ENCODE measurements around the gene CNPY1. TPM values are rescaled to one million over a fixed set of nuclear protein-coding genes. Genes with fewer than 3 reads are reported as not detected.

CNPY1 gene
- total RNA-seq, 1 donor from 2014 or later: not detected

DNA sequence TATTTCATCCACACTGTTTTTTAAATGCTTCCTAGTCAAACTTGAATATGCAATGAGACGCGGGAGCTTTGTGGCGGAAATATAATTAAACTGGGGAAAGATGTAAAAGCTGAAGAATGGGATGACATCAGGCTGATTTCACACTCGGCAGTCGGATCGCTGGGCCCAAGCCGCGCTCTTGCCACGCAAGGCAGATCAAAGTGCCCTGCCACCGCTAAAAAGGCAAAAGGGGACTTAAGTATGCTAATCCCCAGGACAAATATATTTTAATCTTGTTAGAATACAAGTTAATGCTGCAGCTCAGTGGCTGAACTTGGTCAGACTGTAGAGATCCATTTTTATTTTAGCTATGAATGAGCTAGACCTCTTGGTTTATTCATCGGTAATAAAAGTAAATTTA lies 74.6 kb downstream of the CNPY1 start:
- H3K27me3 ChIP-seq (ENCODE audit: low read depth): peaks cover 100% of the 10 kb centered on the region
- intact Hi-C loops (cut with micrococcal nuclease): no loop called here
- H3K36me3 ChIP-seq: no peaks in the 10 kb centered on the region

DNA sequence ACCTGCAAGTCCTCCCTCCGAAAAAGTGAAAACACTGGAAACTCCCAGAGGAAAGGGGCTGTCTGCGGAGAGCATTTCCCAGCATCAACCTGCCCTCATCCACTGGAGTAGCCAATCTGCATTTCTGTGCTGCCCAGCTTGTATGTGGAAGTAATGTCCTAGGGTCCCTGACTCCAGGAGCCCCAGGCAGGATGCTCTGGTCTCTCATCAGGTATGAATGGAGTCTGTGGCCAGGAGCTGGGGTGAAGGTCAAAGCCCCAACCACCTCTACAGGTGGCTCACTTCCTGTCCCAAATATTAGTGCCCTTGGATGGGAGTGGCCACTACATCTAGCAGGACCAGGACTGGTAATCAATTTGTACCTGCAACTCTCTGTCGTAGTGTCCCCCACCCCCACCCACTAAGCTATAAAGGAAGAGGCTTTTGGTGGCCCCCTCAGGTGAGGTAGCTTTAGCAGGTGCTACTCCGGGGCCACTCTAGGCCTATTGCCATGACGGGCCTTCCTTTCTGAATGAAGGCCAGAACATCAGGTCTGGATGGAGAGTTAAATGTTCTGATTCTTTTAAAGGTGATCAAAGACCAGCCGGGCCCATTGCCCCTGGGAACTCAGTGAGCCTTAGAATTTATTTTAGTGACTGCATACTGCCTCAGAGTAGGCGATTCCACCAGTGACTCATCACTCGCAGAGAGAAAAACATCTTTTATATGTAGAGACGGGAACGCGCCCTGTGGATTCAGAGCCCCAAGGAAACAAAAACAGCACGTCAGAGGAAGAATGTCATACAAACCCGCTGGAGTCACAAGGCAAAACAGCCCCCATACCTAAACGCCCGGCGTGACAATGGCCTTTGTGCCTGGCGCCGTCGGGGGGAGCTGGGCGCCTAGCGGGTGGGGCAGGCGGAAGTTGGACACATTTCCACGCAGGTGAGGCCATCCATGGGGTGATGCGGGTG lies 75.4 kb downstream of the CNPY1 start:
- H3K9me3 ChIP-seq (replicated peaks): peaks cover 4% of the 10 kb centered on the region
- TF ChIP-seq, protein P1, sequence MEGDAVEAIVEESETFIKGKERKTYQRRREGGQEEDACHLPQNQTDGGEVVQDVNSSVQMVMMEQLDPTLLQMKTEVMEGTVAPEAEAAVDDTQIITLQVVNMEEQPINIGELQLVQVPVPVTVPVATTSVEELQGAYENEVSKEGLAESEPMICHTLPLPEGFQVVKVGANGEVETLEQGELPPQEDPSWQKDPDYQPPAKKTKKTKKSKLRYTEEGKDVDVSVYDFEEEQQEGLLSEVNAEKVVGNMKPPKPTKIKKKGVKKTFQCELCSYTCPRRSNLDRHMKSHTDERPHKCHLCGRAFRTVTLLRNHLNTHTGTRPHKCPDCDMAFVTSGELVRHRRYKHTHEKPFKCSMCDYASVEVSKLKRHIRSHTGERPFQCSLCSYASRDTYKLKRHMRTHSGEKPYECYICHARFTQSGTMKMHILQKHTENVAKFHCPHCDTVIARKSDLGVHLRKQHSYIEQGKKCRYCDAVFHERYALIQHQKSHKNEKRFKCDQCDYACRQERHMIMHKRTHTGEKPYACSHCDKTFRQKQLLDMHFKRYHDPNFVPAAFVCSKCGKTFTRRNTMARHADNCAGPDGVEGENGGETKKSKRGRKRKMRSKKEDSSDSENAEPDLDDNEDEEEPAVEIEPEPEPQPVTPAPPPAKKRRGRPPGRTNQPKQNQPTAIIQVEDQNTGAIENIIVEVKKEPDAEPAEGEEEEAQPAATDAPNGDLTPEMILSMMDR (IDR thresholded peaks at IDR 0.05; ENCODE audit: borderline replicate concordance): no peak
- no peak overlapping the region for H3K27ac ChIP-seq (replicated peaks)
- intact Hi-C loops (cut with micrococcal nuclease): no loop called here
- H3K4me1 ChIP-seq: peaks cover 39% of the 10 kb centered on the region
- no peak overlapping the region for H3K4me3 ChIP-seq
- peaks cover 100% of the 10 kb centered on the region for H3K27me3 ChIP-seq (ENCODE audit: low read depth)
- DNase-seq: no peak
- H3K36me3 ChIP-seq: no peaks in the 10 kb centered on the region

More for the DNA sequence above, 74.6 kb downstream of the CNPY1 start:
- Histone ChIP-seq H3K4me1 (peaks cover 32% of the 10 kb centered on the region), H3K27ac (replicated peaks) (no peak overlapping the region), H3K4me3 (no peak overlapping the region), H3K9me3 (replicated peaks) (peaks cover 4% of the 10 kb centered on the region)
- DNase-seq: no peak
- TF ChIP-seq, protein P1 (IDR thresholded peaks at IDR 0.05; ENCODE audit: borderline replicate concordance): no peak

DNA sequence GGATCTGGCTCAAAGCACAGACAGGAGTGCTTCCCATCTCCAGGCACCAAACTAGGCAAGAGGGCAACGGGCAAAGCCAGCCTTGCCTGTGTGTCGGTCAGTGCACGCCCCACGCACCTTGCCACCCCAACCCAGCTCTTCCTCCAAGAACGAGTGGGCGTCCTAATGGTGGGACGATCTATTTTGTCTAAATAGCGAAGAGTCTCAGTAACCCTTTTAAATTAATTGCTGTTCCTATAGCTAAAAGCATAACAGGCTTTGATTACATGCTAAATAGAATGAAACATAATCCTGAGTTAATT lies 76.2 kb downstream of the CNPY1 start:
- H3K4me1 ChIP-seq: peaks cover 39% of the 10 kb centered on the region
- no peaks in the 10 kb centered on the region for H3K9me3 ChIP-seq (replicated peaks)
- intact Hi-C loops (cut with micrococcal nuclease): no loop called here
- no peak overlapping the region for H3K27ac ChIP-seq (replicated peaks)
- TF ChIP-seq, protein P1 (IDR thresholded peaks at IDR 0.05; ENCODE audit: borderline replicate concordance): no peak
- peaks cover 100% of the 10 kb centered on the region for H3K27me3 ChIP-seq (ENCODE audit: low read depth)
- DNase-seq: no peak
- no peaks in the 10 kb centered on the region for H3K36me3 ChIP-seq
- H3K4me3 ChIP-seq: no peak overlapping the region

DNA sequence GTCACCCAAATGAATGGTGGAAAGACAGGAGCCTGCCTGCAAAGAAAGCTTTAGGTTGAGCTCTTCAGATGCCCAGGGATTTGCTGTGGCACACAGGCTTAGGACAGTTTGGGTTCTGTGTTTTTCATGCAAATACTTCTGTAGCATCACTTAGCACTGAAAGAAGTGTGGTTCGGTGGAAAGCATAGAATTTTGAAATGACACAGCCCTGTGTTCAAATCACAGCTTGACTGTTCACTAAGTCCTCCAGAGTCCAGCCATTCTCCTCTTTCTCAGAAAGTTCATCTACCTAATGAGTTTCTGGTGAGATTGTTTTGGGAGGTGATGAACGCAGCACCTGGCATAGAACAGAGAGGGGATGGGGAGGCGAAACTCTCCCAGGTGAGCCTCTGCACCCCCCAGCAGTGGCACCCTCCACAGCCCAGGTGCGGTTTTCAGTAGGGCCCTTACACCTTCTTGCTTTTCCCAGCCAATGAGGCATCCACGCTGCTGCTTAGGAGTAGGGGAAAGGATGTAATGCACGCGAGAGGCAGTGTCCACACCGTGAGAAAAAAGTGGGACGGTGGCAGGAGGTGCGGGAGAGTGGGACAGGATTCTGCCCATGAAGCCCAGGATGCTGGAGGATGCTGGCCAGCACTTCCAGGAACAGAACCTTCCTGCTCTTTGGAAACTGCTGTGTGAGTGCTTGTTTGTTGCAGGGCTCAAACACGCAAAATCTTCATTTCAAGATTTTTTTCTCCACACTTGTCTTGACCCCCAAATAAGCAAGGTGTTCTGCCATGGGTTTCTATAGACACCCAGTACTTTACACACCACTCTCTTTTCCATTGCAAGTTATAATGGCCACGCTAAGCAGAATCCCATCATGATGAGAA lies 76.8 kb downstream of the CNPY1 start:
- H3K27me3 ChIP-seq (ENCODE audit: low read depth): peaks cover 100% of the 10 kb centered on the region
- intact Hi-C loops (cut with micrococcal nuclease): no loop called here
- peaks cover 39% of the 10 kb centered on the region for H3K4me1 ChIP-seq
- TF ChIP-seq, protein P1 (IDR thresholded peaks at IDR 0.05; ENCODE audit: borderline replicate concordance): no peak
- H3K9me3 ChIP-seq (replicated peaks): no peaks in the 10 kb centered on the region
- no peaks in the 10 kb centered on the region for H3K36me3 ChIP-seq
- no peak overlapping the region for H3K4me3 ChIP-seq
- no peak for DNase-seq
- no peak overlapping the region for H3K27ac ChIP-seq (replicated peaks)

DNA sequence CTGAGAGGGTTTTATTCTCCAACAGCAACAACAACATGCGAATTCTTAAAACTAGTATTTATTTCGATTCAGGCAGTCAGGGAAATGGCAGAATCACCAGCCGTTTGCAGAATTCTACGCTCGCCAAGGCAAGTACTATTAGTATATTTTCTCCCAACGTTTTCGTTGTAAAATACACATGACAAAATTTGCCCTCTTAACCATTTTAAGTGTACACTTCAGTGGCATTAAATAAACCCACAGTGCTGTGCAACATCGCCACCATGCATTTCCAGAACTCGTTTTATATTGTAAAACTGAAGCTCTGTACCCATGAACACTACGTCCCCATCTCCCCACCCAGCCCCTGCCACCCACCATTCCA lies 77.6 kb downstream of the CNPY1 start:
- no peaks in the 10 kb centered on the region for H3K9me3 ChIP-seq (replicated peaks)
- DNase-seq: no peak
- intact Hi-C loops (cut with micrococcal nuclease): no loop called here
- no peak overlapping the region for H3K27ac ChIP-seq (replicated peaks)
- no peak overlapping the region for H3K4me3 ChIP-seq
- TF ChIP-seq, protein P1 (IDR thresholded peaks at IDR 0.05; ENCODE audit: borderline replicate concordance): no peak
- peaks cover 100% of the 10 kb centered on the region for H3K27me3 ChIP-seq (ENCODE audit: low read depth)
- H3K4me1 ChIP-seq: peaks cover 39% of the 10 kb centered on the region
- H3K36me3 ChIP-seq: no peaks in the 10 kb centered on the region

Measured in left ventricle myocardium inferior (tissue), 1 donor.